ENCODE measurements around the gene ZNF773.

DNA sequence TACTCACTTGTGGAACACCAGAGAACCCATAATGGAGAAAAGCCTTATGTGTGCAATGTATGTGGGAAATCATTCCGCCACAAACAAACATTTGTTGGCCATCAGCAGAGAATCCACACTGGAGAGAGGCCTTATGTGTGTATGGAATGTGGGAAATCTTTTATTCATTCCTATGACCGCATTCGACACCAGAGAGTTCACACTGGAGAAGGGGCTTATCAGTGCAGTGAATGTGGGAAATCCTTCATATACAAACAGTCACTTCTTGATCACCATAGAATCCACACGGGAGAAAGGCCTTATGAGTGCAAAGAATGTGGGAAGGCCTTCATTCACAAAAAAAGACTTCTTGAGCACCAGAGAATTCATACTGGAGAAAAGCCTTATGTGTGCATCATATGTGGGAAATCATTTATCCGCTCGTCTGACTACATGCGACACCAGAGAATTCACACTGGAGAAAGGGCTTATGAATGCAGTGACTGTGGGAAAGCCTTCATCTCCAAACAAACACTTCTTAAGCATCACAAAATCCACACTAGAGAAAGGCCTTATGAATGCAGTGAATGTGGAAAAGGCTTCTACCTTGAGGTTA lies 38.3 kb downstream of the ZNF773 start:
- no peak for TF ChIP-seq FOS (IDR thresholded peaks at IDR 0.05; ENCODE audit: borderline replicate concordance, insufficient read depth, low read length)
- TF ChIP-seq, protein P1, sequence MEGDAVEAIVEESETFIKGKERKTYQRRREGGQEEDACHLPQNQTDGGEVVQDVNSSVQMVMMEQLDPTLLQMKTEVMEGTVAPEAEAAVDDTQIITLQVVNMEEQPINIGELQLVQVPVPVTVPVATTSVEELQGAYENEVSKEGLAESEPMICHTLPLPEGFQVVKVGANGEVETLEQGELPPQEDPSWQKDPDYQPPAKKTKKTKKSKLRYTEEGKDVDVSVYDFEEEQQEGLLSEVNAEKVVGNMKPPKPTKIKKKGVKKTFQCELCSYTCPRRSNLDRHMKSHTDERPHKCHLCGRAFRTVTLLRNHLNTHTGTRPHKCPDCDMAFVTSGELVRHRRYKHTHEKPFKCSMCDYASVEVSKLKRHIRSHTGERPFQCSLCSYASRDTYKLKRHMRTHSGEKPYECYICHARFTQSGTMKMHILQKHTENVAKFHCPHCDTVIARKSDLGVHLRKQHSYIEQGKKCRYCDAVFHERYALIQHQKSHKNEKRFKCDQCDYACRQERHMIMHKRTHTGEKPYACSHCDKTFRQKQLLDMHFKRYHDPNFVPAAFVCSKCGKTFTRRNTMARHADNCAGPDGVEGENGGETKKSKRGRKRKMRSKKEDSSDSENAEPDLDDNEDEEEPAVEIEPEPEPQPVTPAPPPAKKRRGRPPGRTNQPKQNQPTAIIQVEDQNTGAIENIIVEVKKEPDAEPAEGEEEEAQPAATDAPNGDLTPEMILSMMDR (IDR thresholded peaks at IDR 0.05; ENCODE audit: extremely low read depth in 1 of 2, insufficient read depth in 1 of 2, low read depth in 1 of 2, low read length in 2 of 2) = no peak

All from endothelial cell of umbilical vein (primary cell).